ENCODE measurements around the gene TSR3.

DNA sequence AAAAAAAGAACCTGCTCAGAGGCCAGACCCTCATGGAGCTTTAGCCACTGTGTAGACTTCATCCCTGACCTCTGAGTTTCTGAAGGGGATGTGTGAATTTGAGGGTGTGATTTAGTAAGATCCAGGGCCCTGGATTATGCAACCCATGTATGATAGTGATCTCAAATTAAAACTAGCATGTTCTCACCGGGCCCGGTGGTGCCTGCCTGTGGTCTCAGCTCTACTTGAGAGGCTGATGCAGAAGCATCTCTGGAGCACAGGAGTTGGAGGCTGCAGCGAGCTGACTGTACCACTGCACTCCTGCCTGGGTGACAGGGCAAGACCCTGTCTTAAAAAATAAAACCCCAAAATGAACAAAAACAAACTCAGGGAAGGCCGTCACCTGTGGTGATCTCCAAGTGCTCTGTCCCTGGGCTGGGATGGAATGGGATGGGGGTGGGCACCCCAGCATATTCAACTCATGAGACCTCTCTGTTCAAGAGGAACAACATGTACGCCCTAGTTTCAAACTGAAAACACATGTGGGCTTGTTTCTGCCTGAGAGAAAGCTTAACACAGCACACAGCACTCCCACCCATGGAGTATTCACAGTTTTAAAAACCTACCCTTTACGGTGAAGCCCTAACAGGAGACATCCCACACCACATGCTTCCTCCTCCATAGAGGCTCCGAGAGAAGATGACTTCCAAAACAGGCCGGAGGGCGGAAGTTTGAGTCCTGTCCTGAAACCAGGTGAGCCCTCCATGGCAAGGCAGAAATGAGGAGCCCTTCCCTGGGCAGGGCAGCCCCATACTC lies 30.1 kb upstream of the TSR3 start:
- TF ChIP-seq, protein P1, sequence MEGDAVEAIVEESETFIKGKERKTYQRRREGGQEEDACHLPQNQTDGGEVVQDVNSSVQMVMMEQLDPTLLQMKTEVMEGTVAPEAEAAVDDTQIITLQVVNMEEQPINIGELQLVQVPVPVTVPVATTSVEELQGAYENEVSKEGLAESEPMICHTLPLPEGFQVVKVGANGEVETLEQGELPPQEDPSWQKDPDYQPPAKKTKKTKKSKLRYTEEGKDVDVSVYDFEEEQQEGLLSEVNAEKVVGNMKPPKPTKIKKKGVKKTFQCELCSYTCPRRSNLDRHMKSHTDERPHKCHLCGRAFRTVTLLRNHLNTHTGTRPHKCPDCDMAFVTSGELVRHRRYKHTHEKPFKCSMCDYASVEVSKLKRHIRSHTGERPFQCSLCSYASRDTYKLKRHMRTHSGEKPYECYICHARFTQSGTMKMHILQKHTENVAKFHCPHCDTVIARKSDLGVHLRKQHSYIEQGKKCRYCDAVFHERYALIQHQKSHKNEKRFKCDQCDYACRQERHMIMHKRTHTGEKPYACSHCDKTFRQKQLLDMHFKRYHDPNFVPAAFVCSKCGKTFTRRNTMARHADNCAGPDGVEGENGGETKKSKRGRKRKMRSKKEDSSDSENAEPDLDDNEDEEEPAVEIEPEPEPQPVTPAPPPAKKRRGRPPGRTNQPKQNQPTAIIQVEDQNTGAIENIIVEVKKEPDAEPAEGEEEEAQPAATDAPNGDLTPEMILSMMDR (IDR thresholded peaks at IDR 0.05; ENCODE audit: insufficient read depth, low read length): no peak
- no peak for TF ChIP-seq POLR2AphosphoS5 (IDR thresholded peaks at IDR 0.05; ENCODE audit: low read depth)

Measured in HL-60 (cell line).